ENCODE data around the gene RAB5IF.
"Not testable (repeated sequence)": the region's sequence is repeated elsewhere in the genome, so short reads cannot be mapped to it uniquely, and the experiment has no call there.

RAB5IF gene

GRCh38 chr20:36605399-36606157 lies at the start of gene RAB5IF:
Gene RAB5IF, plus strand, starts transcription at chr20:36605779. Its CDS starts 173 bp downstream, at chr20:36605952.
- peak; percentile 98 to 99 for DNase-seq (ENCODE audit: low read depth in 1 of 2, low spot score in 1 of 2)

GRCh38 chr20:36562724-36563123 lies 42.9 kb upstream of the RAB5IF start:
- DNase-seq (ENCODE audit: low read depth in 1 of 2, low spot score in 1 of 2): no peak

GRCh38 chr20:36563374-36563773 lies 42.2 kb upstream of the RAB5IF start:
- no peak for DNase-seq (ENCODE audit: low read depth in 1 of 2, low spot score in 1 of 2)

GRCh38 chr20:36564078-36564725 lies 41.4 kb upstream of the RAB5IF start:
- not testable (repeated sequence) for DNase-seq (ENCODE audit: low read depth in 1 of 2, low spot score in 1 of 2)

GRCh38 chr20:36564726-36565121 lies 40.9 kb upstream of the RAB5IF start:
- not testable (repeated sequence) for DNase-seq (ENCODE audit: low read depth in 1 of 2, low spot score in 1 of 2)

- DNase-seq (ENCODE audit: low read depth in 1 of 2, low spot score in 1 of 2): no peak
These were observed 40.1 kb upstream of the RAB5IF start for GRCh38 chr20:36565520-36565919.

- no peak for DNase-seq (ENCODE audit: low read depth in 1 of 2, low spot score in 1 of 2)
These were observed 35.6 kb upstream of the RAB5IF start for GRCh38 chr20:36569847-36570429.

GRCh38 chr20:36571564-36572504 lies 33.7 kb upstream of the RAB5IF start:
- no peak for DNase-seq (ENCODE audit: low read depth in 1 of 2, low spot score in 1 of 2)

- DNase-seq (ENCODE audit: low read depth in 1 of 2, low spot score in 1 of 2): peak; percentile 33 to 56
These were observed 32.9 kb upstream of the RAB5IF start for GRCh38 chr20:36572701-36573102.

- peak; percentile 82 to 84 for DNase-seq (ENCODE audit: low read depth in 1 of 2, low spot score in 1 of 2)
These were observed 32.3 kb upstream of the RAB5IF start, which contains the start of gene TGIF2 for GRCh38 chr20:36573103-36573797. Gene TGIF2, plus strand, starts transcription at chr20:36573597. Its CDS starts 5,178 bp downstream, at chr20:36578775.

GRCh38 chr20:36573798-36574365 lies 31.7 kb upstream of the RAB5IF start:
- peak in 1 of 2 donors; percentile 20 for DNase-seq (ENCODE audit: low read depth in 1 of 2, low spot score in 1 of 2)

- DNase-seq (ENCODE audit: low read depth in 1 of 2, low spot score in 1 of 2): peak; percentile 19 to 42
These were observed 31.0 kb upstream of the RAB5IF start for GRCh38 chr20:36574366-36575135.

GRCh38 chr20:36576081-36576445 lies 29.5 kb upstream of the RAB5IF start:
- no peak for DNase-seq (ENCODE audit: low read depth in 1 of 2, low spot score in 1 of 2)

GRCh38 chr20:36578356-36579041 lies 27.1 kb upstream of the RAB5IF start:
- no peak for DNase-seq (ENCODE audit: low read depth in 1 of 2, low spot score in 1 of 2)

GRCh38 chr20:36579996-36580545 lies 25.5 kb upstream of the RAB5IF start:
- DNase-seq (ENCODE audit: low read depth in 1 of 2, low spot score in 1 of 2): no peak

- DNase-seq (ENCODE audit: low read depth in 1 of 2, low spot score in 1 of 2): no peak
These were observed 23.3 kb upstream of the RAB5IF start for GRCh38 chr20:36582322-36582721.

- no peak for DNase-seq (ENCODE audit: low read depth in 1 of 2, low spot score in 1 of 2)
These were observed 22.8 kb upstream of the RAB5IF start for GRCh38 chr20:36582821-36583220.

- no peak for DNase-seq (ENCODE audit: low read depth in 1 of 2, low spot score in 1 of 2)
These were observed 21.5 kb upstream of the RAB5IF start for GRCh38 chr20:36584018-36584481.
